Ascending aorta (tissue), 2 donors: ENCODE measurements around the gene PNMA6E. TPM values are rescaled to one million over a fixed set of nuclear protein-coding genes. Genes with fewer than 3 reads are reported as not detected.

Source experiments
- DNase-seq, 2 donors: peaks; one replicate each; pipeline ENCODE4 v3.0.0-alpha.2; 2019; ENCODE audit warnings: low spot score in 2 of 2
- H3K27ac ChIP-seq, 2 donors: fragments of 200-600 bp; sonication (generic); one replicate each; pipeline ENCODE4 v1.5.1; 2016 to 2017; ENCODE audit warnings: mild to moderate bottlenecking in 1 of 2
- H3K27me3 ChIP-seq: fragments of 200-600 bp; sonication (generic); one replicate; pipeline ENCODE4 v1.5.1; 2017
- H3K36me3 ChIP-seq, 2 donors: fragments of 200-600 bp; sonication (generic); one replicate each; pipeline ENCODE4 v1.5.1; 2016
- H3K4me1 ChIP-seq, 2 donors: fragments of 200-600 bp; sonication (generic); one replicate each; pipeline ENCODE4 v1.5.1; 2016 to 2017; ENCODE audit warnings: mild to moderate bottlenecking in 1 of 2
- H3K4me3 ChIP-seq, 2 donors: fragments of 200-600 bp; sonication (generic); one replicate each; pipeline ENCODE4 v1.5.1; 2016 to 2017; ENCODE audit warnings: mild to moderate bottlenecking in 1 of 2
- H3K9me3 ChIP-seq, 2 donors: fragments of 200-600 bp; sonication (generic); one replicate each; pipeline ENCODE4 v1.5.1; 2016
- intact Hi-C: fragments of 100-400 bp; cut with DNase I; formaldehyde crosslinking; loops from one replicate; pipeline ENCODE4 v1.15.1; 2023
- total RNA-seq: library from RNA; depleted of rRNA; stranded (reverse); fragments of >200 nt; gene quantifications from one replicate; pipeline ENCODE4 v1.1.0, GENCODE V29; 2016
- TF ChIP-seq, protein P1 (sequence below), 3 experiments: fragments of 200-600 bp in 2 of 3; fragments of 450-650 bp in 1 of 3; sonication (generic) in 2 of 3; IDR thresholded peaks; one replicate each; pipeline ENCODE4 v1.5.1; 2016 to 2019; ENCODE audit warnings: antibody characterized with exemption in 3 of 3, mild to moderate bottlenecking in 1 of 3, moderate library complexity in 1 of 3

The PNMA6E gene
- total RNA-seq, 1 donor from 2014 or later = not detected

GRCh38 chrX:153378607-153379006, 22.5 kb downstream of the PNMA6E start:
- Histone ChIP-seq H3K36me3 (no peaks in the 10 kb centered on the region), H3K9me3 (peaks cover 0 to 9% of the 10 kb centered on the region in 2 donors), H3K27me3 (no peaks in the 10 kb centered on the region), H3K4me1 (no peaks in the 10 kb centered on the region), H3K4me3 (no peak overlapping the region), H3K27ac (no peak overlapping the region)
- TF ChIP-seq, protein P1, sequence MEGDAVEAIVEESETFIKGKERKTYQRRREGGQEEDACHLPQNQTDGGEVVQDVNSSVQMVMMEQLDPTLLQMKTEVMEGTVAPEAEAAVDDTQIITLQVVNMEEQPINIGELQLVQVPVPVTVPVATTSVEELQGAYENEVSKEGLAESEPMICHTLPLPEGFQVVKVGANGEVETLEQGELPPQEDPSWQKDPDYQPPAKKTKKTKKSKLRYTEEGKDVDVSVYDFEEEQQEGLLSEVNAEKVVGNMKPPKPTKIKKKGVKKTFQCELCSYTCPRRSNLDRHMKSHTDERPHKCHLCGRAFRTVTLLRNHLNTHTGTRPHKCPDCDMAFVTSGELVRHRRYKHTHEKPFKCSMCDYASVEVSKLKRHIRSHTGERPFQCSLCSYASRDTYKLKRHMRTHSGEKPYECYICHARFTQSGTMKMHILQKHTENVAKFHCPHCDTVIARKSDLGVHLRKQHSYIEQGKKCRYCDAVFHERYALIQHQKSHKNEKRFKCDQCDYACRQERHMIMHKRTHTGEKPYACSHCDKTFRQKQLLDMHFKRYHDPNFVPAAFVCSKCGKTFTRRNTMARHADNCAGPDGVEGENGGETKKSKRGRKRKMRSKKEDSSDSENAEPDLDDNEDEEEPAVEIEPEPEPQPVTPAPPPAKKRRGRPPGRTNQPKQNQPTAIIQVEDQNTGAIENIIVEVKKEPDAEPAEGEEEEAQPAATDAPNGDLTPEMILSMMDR (IDR thresholded peaks at IDR 0.05) = no peak
- DNase-seq = no peak
- intact Hi-C loops = no loop called here

DNA sequence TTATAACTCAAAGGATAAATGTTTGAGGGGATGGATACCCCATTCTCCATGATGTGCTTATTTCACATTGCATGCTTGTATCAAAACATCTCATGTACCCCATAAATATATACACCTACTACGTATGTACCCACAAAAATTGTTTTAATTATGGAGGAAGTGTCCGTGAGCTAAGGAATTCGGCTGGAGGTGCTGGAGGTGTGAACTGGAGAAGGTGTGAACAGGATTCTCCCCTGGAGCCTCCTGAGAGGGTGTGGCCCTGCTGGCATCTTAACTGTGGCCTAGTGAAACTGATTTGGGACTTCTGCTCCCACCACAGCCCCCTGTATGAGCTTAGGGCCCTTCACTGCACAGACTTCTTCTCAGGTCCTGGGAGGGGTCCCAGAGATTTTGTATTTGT, 23.4 kb downstream of the PNMA6E start:
- no peaks in the 10 kb centered on the region for H3K27me3 ChIP-seq
- no peak overlapping the region for H3K4me3 ChIP-seq
- H3K9me3 ChIP-seq = peaks cover 0 to 9% of the 10 kb centered on the region in 2 donors
- TF ChIP-seq, protein P1 (IDR thresholded peaks at IDR 0.05) = no peak
- DNase-seq = no peak
- H3K36me3 ChIP-seq = no peaks in the 10 kb centered on the region
- no peak overlapping the region for H3K27ac ChIP-seq
- intact Hi-C loops = no loop called here
- H3K4me1 ChIP-seq = no peaks in the 10 kb centered on the region

GRCh38 chrX:153375571-153375970, 25.6 kb downstream of the PNMA6E start:
- Histone ChIP-seq H3K27me3 (no peaks in the 10 kb centered on the region), H3K27ac (no peak overlapping the region), H3K36me3 (no peaks in the 10 kb centered on the region), H3K4me1 (no peaks in the 10 kb centered on the region), H3K4me3 (no peak overlapping the region), H3K9me3 (peaks cover 0 to 9% of the 10 kb centered on the region in 2 donors)
- DNase-seq = no peak
- TF ChIP-seq, protein P1 (IDR thresholded peaks at IDR 0.05) = no peak
- intact Hi-C loops = no loop called here

DNA sequence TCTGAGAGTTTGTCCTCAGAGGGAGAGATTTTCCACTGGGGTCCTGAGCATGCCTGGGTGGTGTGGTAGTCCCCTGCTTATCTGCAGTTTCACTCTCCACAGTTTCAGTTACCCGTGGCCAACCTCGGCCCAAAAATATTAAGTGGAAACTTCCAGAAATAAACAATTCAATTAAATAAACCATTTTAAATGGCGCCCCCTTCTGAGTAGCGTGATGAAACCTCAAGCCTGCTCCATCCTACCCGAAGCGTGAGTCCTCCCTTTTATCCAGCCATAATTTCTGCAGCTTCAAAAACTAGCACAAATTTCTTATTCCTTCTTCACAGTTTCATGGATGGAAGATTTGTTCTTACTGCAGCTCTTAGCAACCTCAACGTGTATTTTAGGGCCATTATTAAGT, 26.7 kb downstream of the PNMA6E start:
- no peak overlapping the region for H3K27ac ChIP-seq
- DNase-seq = no peak
- peaks cover 0 to 9% of the 10 kb centered on the region in 2 donors for H3K9me3 ChIP-seq
- H3K4me1 ChIP-seq = no peaks in the 10 kb centered on the region
- H3K36me3 ChIP-seq = no peaks in the 10 kb centered on the region
- TF ChIP-seq, protein P1 (IDR thresholded peaks at IDR 0.05) = no peak
- intact Hi-C loops = no loop called here
- no peaks in the 10 kb centered on the region for H3K27me3 ChIP-seq
- H3K4me3 ChIP-seq = no peak overlapping the region

GRCh38 chrX:153372949-153373348, 28.2 kb downstream of the PNMA6E start:
- Histone ChIP-seq H3K27ac (no peak overlapping the region), H3K4me1 (no peaks in the 10 kb centered on the region), H3K27me3 (no peaks in the 10 kb centered on the region), H3K36me3 (no peaks in the 10 kb centered on the region), H3K9me3 (peaks cover 0 to 9% of the 10 kb centered on the region in 2 donors), H3K4me3 (no peak overlapping the region)
- intact Hi-C loops = no loop called here
- DNase-seq = no peak
- TF ChIP-seq, protein P1 (IDR thresholded peaks at IDR 0.05) = no peak

DNA sequence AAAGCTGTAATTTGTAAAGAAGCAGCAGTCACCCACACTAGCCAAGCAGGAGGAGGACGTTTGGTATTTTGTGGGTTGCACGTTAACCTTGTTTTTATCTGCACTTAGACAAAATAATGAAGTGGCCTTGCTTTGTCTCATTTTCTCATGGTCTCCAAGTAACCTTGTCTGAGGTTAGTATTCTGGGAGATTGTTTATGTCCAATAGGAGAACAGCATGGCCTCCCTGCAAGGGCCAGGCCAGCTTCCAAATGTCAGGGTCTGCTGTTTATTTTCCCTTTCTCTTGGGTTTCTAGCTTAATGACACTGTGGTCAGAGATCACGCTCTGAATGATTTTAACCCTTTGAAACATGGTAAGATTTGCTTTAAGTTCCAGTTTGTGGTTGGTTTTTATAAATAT, 29.9 kb downstream of the PNMA6E start:
- no peaks in the 10 kb centered on the region for H3K36me3 ChIP-seq
- H3K27ac ChIP-seq = no peak overlapping the region
- no peaks in the 10 kb centered on the region for H3K27me3 ChIP-seq
- H3K4me3 ChIP-seq = no peak overlapping the region
- TF ChIP-seq, protein P1 (IDR thresholded peaks at IDR 0.05) = no peak
- no peaks in the 10 kb centered on the region for H3K4me1 ChIP-seq
- intact Hi-C loops = no loop called here
- H3K9me3 ChIP-seq = peaks cover 0 to 4% of the 10 kb centered on the region in 2 donors
- DNase-seq = no peak
